Neural progenitor cell (in vitro differentiated cells): ENCODE measurements around the gene TAS2R60.

Experiments used
- EZH2 ChIP-seq: fragments of 200-600 bp; sonication (generic); IDR thresholded peaks from 2 replicates; pipeline ENCODE4 v1.6.1; 2017; ENCODE audit warnings: antibody characterized with exemption, mild to moderate bottlenecking, moderate library complexity
- EZH2phosphoT487 ChIP-seq: fragments of 200-600 bp; sonication (generic); IDR thresholded peaks from 2 replicates; pipeline ENCODE4 v1.6.1; 2017; ENCODE audit warnings: antibody characterized with exemption
- TF ChIP-seq, protein P1 (sequence below): fragments of 200-600 bp; sonication (generic); IDR thresholded peaks from 2 replicates; pipeline ENCODE4 v1.5.1; 2017; ENCODE audit warnings: antibody characterized with exemption, mild to moderate bottlenecking

DNA sequence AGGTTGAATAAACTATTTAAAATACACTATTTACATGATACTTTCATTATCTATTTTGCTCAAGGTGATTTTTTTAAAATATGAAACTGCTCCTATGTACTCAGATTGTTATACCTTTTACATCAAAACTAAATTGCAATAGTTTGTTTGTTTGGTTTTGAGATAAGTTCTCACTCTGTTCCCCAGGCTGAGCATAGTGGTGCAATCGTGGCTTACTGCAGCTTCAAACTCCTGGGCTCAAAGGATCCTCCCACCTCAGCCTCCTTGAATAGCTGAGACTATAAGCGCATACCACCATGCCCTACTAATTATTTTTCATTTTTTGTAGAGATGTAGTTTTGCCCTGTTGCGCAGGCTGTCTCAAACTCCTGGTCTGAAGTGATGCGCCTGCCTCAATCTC lies 12.7 kb downstream of the TAS2R60 start:
- TF ChIP-seq, protein P1, sequence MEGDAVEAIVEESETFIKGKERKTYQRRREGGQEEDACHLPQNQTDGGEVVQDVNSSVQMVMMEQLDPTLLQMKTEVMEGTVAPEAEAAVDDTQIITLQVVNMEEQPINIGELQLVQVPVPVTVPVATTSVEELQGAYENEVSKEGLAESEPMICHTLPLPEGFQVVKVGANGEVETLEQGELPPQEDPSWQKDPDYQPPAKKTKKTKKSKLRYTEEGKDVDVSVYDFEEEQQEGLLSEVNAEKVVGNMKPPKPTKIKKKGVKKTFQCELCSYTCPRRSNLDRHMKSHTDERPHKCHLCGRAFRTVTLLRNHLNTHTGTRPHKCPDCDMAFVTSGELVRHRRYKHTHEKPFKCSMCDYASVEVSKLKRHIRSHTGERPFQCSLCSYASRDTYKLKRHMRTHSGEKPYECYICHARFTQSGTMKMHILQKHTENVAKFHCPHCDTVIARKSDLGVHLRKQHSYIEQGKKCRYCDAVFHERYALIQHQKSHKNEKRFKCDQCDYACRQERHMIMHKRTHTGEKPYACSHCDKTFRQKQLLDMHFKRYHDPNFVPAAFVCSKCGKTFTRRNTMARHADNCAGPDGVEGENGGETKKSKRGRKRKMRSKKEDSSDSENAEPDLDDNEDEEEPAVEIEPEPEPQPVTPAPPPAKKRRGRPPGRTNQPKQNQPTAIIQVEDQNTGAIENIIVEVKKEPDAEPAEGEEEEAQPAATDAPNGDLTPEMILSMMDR: no peak
- no peak for TF ChIP-seq EZH2
- TF ChIP-seq EZH2phosphoT487: no peak
